GM18870 (cell line): ENCODE results near the gene CCT6A.
"Not testable (repeated sequence)": the region's sequence is repeated elsewhere in the genome, so short reads cannot be mapped to it uniquely, and the experiment has no call there.

Source experiments
- ATAC-seq: cut with Tn5 transposase; IDR thresholded peaks from one replicate; pipeline ENCODE4 v1.9.1; 2021; ENCODE audit warnings: moderate library complexity; ENCODE audit not compliant: unreplicated experiment

The CCT6A gene

DNA sequence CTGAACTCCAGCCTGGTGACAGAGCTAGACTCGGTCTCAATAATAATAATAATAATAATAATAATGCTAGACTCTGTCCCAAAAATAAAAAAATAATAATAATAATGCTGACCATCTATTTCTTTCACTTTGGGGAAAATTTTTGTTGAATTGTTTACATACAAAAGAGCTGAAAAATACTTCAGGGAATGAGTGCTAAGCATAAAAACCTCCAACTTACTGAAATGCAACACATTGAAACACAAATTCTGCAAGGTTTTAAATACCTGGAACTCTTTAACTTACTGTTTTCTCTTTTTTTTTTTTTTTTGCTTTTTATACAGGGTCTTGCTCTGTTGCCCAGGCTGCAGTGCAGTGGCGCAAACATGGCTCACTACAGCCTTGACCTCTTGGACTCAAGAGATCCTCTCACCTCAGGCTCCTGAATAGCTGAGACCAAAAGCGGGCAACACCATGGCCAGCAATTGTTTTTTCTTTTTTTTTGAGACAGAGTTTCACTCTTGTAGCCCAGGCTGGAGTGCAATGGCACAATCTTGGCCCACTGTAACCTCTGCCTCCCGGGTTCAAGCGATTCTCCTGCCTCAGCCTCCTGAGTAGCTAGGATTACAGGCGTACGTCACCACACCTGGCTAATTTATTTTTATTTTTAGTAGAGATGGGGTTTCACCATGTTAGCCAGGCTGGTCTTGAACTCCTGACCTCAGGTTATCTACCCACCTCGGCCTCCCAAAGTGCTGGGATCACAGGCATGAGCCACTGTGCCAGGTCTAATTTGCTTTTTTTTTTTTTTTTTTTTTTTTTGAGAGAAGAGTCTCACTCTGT, 46.8 kb downstream of the CCT6A start:
- not testable (repeated sequence) for ATAC-seq

DNA sequence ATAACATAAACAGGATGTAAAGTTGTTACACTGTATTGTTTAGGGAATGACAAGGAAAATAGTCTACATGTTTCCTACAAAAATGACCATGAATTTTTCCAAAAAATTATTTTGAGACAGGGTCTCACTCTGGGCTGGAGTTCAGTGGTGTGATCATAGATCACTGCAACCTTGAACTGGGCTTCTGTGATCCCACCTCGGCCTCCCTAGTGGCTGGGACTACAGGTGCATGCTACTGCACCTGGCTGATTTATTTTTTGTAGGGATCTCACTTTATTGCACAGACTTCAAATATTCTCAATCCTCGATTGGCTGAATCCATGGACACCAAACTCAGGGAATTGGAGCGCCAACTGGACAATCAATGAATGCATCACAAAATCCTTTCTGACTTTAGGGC, 48.1 kb downstream of the CCT6A start:
- ATAC-seq, result no peak

DNA sequence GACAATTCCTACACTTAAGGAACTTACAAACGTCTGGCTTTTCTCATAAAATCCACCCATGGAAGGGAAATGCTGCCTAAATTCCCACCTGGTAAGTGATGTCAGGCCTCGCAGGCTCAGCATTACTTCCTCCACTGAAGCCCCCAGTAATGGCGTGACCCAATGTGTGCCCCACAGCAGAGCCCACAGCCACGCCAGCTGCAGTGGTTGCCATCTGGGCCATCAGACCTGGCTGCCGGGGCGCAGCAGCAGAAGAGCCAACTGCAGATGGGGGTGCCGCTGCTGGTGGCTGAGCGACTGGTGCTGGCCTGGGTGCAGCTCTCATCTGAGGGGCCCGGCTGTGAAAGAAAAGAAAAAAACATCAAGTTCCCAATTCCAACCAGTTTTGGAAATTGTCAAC, 52.6 kb downstream of the CCT6A start:
- not testable (repeated sequence) for ATAC-seq

DNA sequence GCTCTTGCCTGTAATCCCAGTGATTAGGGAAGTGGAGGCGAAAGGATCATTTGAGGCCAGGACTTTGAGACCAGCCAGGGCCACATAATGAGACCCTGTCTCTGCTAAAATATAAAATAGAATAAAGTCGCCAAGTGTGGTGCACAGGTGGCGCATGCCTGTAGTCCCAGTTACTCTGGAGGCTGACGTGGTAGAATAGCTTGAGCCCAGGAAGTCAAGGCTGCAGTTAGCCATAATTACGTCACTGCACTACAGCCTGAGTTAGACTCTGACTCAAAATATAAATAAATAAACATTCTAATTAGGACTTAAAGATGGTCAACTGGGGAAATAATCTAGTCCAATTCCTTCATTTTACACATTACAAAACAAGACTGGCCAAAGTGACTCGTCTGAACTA, 53.9 kb downstream of the CCT6A start:
- no peak for ATAC-seq

DNA sequence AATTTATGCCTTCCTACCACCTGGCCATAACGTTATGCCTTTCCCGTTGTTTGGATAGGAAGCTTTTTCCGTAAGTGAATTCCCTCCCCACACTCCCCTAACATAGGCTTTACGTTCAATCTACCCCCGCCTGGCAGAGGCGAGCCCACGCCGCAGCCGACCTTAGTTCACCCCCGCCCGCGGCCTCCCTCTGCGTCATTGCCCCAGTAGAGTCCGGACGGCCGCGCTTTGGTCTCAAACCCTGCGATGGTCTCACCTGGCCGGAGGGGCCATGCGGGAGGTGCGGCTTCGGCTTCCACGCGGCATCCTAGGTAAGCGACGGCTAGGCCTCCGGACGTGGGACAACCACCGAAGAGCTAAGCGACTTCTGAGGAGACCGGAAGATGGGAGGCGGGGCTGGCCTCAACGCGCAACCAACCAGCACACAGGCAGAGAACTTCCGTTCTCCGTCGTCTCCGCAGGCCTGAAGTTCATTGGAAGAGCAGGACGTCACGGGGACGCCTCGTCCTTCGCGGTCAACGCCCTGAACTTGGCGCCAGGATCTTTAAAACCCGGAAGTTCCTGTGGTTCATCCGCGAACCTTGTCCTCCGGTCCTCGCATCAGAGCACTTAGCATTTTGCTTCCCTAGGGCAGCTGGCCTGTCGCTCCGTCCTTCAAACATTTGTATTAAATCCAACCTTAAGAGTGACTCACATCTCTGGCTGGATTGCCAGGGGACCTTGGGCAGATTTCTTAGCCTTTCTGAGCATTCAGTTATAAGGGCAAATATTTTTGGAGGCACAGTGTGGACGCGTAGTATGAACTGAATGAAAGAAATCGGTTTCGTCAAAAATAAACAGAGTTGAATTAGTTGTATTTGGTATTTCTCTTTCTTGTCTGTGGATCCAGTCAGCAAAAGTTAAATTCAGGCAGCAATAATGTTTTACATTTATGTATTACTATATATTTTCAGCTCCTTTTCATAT, 54.8 kb downstream of the CCT6A start, which contains the start of gene CHCHD2:
Gene CHCHD2 (minus strand): TSS at position 369 of the 966 bp plus-strand sequence. CDS start 63 bp downstream, at position 306.
- peak; percentile 100 for ATAC-seq

DNA sequence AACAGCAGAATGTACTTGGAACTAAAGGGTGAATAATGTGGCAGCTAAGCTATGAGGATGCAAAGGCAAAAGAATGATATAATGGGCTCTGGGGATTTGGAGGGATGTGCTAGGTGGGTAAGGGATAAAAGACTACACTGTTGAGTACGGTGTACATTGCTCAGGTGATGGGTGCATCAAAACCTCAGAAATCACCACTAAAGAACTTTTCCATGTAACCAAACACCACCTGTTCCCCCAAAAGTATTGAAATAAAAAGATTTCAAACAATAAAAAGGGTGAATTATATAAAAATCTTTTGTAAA, 56.3 kb downstream of the CCT6A start:
- ATAC-seq, result no peak

DNA sequence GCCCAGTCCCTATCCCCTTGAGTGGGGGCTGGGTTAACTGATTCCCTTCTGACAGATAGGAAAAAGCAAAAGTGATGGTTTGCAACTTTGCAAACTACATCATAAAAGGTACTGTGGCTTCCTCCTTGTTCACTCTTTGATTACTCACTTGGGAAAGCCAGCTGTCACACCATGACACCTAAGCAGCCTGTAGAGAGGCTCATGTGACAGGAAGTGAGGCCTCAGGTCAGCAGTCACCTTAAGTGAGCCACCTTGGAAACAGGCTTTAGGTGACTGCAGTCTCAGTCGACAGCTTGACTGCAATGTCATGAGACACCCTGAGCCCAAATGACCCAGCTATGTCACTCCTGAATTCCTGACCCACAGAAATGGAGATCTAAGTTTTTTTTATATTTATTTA, 59.0 kb downstream of the CCT6A start:
- no peak for ATAC-seq

DNA sequence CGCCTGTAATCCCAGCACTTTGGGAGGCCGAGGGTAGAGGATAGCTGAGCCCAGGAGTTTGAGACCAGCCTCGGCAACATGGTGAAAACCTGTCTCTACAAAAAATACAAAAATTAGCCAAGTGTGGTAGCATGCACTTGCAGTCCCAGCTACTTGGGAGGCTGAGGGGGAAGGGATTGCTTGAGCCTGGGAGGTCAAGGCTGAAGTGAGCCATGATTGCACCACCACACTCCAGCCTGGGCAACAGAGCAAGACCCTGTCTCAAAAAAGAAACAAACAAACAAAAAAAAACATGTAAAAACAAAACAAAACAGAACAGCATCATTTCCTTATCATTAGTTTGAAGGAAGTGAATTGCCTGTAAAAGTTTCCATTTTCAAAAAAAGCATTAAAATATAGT, 60.7 kb downstream of the CCT6A start:
- ATAC-seq, result not testable (repeated sequence)
